Epithelial cell of esophagus (primary cell): ENCODE measurements around the gene SLC19A2.

ENCODE experiments used
- DNase-seq: peaks from one replicate; pipeline ENCODE4 v3.0.0; 2010; ENCODE audit warnings: low read depth
- H3K4me3 ChIP-seq: 2 replicates; pipeline ENCODE4 v1.5.1; 2011; ENCODE audit warnings: mild to moderate bottlenecking, low read length, control low read depth
- CTCF ChIP-seq: IDR thresholded peaks from 2 replicates; pipeline ENCODE4 v1.5.1; 2011; ENCODE audit warnings: low read depth, mild to moderate bottlenecking, low read length, control low read depth, inconsistent platforms; ENCODE audit not compliant: insufficient read depth; ENCODE audit errors: missing control alignments

Gene SLC19A2

GRCh38 chr1:169451218-169451824 is 34.4 kb downstream of the SLC19A2 start:
- no peak for TF ChIP-seq CTCF
- peak; percentile 35 for DNase-seq
- H3K4me3 ChIP-seq = no peak overlapping the region

- no peak for DNase-seq
- TF ChIP-seq CTCF = no peak
- no peak overlapping the region for H3K4me3 ChIP-seq
These were observed 41.8 kb downstream of the SLC19A2 start for GRCh38 chr1:169443923-169444322.

GRCh38 chr1:169427081-169427641 is 58.6 kb downstream of the SLC19A2 start, which contains the start of gene CCDC181:
Gene CCDC181 (minus strand): TSS chr1:169427474. CDS start chr1:169424927, 2,547 bp downstream.
- DNase-seq = peak; percentile 7
- peak within 1 kb of the TSS; percentile 50 for H3K4me3 ChIP-seq
- no peak for TF ChIP-seq CTCF

GRCh38 chr1:169426174-169426705 is 59.5 kb downstream of the SLC19A2 start:
- peak; percentile 14 for DNase-seq
- no peak for TF ChIP-seq CTCF
- H3K4me3 ChIP-seq = peak overlapping the region; percentile 2

GRCh38 chr1:169421309-169421708 is 64.4 kb downstream of the SLC19A2 start:
- TF ChIP-seq CTCF = no peak
- no peak for DNase-seq
- no peak overlapping the region for H3K4me3 ChIP-seq

GRCh38 chr1:169414952-169415351 is 70.8 kb downstream of the SLC19A2 start:
- no peak for TF ChIP-seq CTCF
- no peak overlapping the region for H3K4me3 ChIP-seq
- DNase-seq = no peak
